Cardiac muscle cell (in vitro differentiated cells and primary cell): ENCODE measurements around the gene ADSS2. TPM values are rescaled to one million over a fixed set of nuclear protein-coding genes. Genes with fewer than 3 reads are reported as not detected.

Experiments used
- DNase-seq, 2 donors: peaks; one replicate each; pipeline versions ENCODE4 v3.0.0 to v3.0.0-alpha.2; 2010 to 2017; ENCODE audit warnings: low read depth in 1 of 2, low spot score in 1 of 2
- H3K27ac ChIP-seq: fragments of 200-600 bp; sonication (generic); 2 replicates; pipeline ENCODE4 v1.5.1; 2016
- H3K27me3 ChIP-seq: fragments of 200-600 bp; sonication (generic); 2 replicates; pipeline ENCODE4 v1.6.0; 2016; ENCODE audit warnings: control low read depth
- H3K36me3 ChIP-seq: fragments of 200-600 bp; sonication (generic); 2 replicates; pipeline ENCODE4 v1.5.1; 2016; ENCODE audit warnings: control low read depth
- H3K4me1 ChIP-seq: fragments of 200-600 bp; sonication (generic); 2 replicates; pipeline ENCODE4 v1.8.1; 2017; ENCODE audit warnings: low read depth, mild to moderate bottlenecking, mixed run types
- H3K4me3 ChIP-seq: fragments of 200-600 bp; sonication (generic); 2 replicates; pipeline ENCODE4 v1.5.1; 2016; ENCODE audit warnings: mild to moderate bottlenecking
- H3K9me3 ChIP-seq: fragments of 200-600 bp; sonication (generic); 2 replicates; pipeline ENCODE4 v1.5.1; 2017; ENCODE audit warnings: low read depth, mild to moderate bottlenecking, control low read depth
- polyA plus RNA-seq: library from polyadenylated mRNA; unstranded; fragments of >200 nt; fragmentation: Nextera tagmentation; extraction: Ambion mirVana; gene quantifications from 2 replicates; pipeline ENCODE4 v1.2.1, GENCODE V29; 2016
- total RNA-seq: library from RNA; depleted of rRNA; stranded (reverse); fragments of >200 nt; gene quantifications from 2 replicates; pipeline ENCODE4 v1.2.3, GENCODE V29; 2016
- TF ChIP-seq, protein P1 (sequence below): IDR thresholded peaks from 2 replicates; pipeline ENCODE4 v1.5.1; 2012; ENCODE audit warnings: low read depth, mild to moderate bottlenecking, low read length

ADSS2 gene
- total and polyA plus RNA-seq, 2 experiments from 2014 or later = 12.8 to 22.8 TPM

GRCh38 chr1:244419024-244419423 is 32.7 kb downstream of the ADSS2 start:
- H3K36me3 ChIP-seq = peaks cover 47% of the 10 kb centered on the region
- no peak for DNase-seq

GRCh38 chr1:244414543-244414942 is 37.2 kb downstream of the ADSS2 start:
- H3K27ac ChIP-seq = no peak overlapping the region

More at GRCh38 chr1:244419024-244419423, 32.7 kb downstream of the ADSS2 start:
- Histone ChIP-seq H3K27me3 (no peaks in the 10 kb centered on the region), H3K4me3 (no peak overlapping the region), H3K4me1 (no peaks in the 10 kb centered on the region), H3K27ac (no peak overlapping the region), H3K9me3 (no peaks in the 10 kb centered on the region)
- TF ChIP-seq, protein P1, sequence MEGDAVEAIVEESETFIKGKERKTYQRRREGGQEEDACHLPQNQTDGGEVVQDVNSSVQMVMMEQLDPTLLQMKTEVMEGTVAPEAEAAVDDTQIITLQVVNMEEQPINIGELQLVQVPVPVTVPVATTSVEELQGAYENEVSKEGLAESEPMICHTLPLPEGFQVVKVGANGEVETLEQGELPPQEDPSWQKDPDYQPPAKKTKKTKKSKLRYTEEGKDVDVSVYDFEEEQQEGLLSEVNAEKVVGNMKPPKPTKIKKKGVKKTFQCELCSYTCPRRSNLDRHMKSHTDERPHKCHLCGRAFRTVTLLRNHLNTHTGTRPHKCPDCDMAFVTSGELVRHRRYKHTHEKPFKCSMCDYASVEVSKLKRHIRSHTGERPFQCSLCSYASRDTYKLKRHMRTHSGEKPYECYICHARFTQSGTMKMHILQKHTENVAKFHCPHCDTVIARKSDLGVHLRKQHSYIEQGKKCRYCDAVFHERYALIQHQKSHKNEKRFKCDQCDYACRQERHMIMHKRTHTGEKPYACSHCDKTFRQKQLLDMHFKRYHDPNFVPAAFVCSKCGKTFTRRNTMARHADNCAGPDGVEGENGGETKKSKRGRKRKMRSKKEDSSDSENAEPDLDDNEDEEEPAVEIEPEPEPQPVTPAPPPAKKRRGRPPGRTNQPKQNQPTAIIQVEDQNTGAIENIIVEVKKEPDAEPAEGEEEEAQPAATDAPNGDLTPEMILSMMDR = no peak

GRCh38 chr1:244413736-244414135 is 38.0 kb downstream of the ADSS2 start:
- Histone ChIP-seq H3K4me3 (no peak overlapping the region), H3K27ac (no peak overlapping the region), H3K27me3 (no peaks in the 10 kb centered on the region), H3K9me3 (no peaks in the 10 kb centered on the region), H3K36me3 (peaks cover 41% of the 10 kb centered on the region), H3K4me1 (no peaks in the 10 kb centered on the region)
- TF ChIP-seq, protein P1 = no peak
- DNase-seq = no peak

More at GRCh38 chr1:244414543-244414942, 37.2 kb downstream of the ADSS2 start:
- Histone ChIP-seq H3K4me1 (no peaks in the 10 kb centered on the region), H3K9me3 (no peaks in the 10 kb centered on the region), H3K4me3 (no peak overlapping the region), H3K27me3 (no peaks in the 10 kb centered on the region), H3K36me3 (peaks cover 41% of the 10 kb centered on the region)
- peak in 1 of 2 donors; percentile 77 for DNase-seq
- TF ChIP-seq, protein P1 = peak; percentile 56

DNA sequence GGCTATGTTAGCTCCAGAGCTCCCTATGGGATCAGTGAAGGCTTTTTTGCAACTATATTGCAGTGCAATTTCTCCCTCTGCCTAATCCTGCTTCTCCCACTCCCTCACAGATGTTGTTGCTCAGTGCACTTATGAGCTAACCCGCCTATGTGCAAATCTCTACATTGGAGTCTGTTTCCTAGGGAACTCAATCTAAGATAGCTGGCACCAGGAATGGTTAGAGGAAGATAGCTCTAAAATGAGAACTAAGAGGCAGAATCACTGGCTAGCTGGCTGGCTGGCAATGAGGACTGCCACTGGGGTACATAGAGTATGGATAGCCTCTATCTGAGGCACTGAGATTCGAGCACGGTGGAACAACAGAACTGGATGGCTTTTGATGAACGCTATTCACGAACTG is 39.5 kb downstream of the ADSS2 start:
- Histone ChIP-seq H3K27ac (no peak overlapping the region), H3K27me3 (no peaks in the 10 kb centered on the region), H3K9me3 (no peaks in the 10 kb centered on the region), H3K4me1 (no peaks in the 10 kb centered on the region), H3K4me3 (no peak overlapping the region), H3K36me3 (peaks cover 32% of the 10 kb centered on the region)
- no peak for DNase-seq
- TF ChIP-seq, protein P1 = no peak

GRCh38 chr1:244409701-244410100 is 42.0 kb downstream of the ADSS2 start:
- Histone ChIP-seq H3K27me3 (no peaks in the 10 kb centered on the region), H3K4me3 (no peak overlapping the region), H3K27ac (no peak overlapping the region), H3K36me3 (peaks cover 9% of the 10 kb centered on the region), H3K9me3 (no peaks in the 10 kb centered on the region), H3K4me1 (no peaks in the 10 kb centered on the region)
- TF ChIP-seq, protein P1 = no peak
- no peak for DNase-seq

- H3K4me3 ChIP-seq = no peak overlapping the region
- H3K27me3 ChIP-seq = no peaks in the 10 kb centered on the region
- TF ChIP-seq, protein P1 = no peak
- H3K27ac ChIP-seq = no peak overlapping the region
- H3K9me3 ChIP-seq = no peaks in the 10 kb centered on the region
- H3K4me1 ChIP-seq = no peaks in the 10 kb centered on the region
- DNase-seq = no peak
- peaks cover 2% of the 10 kb centered on the region for H3K36me3 ChIP-seq
Observed at GRCh38 chr1:244406337-244406736, 45.4 kb downstream of the ADSS2 start.
